ENCODE data around the gene AP3D1. TPM values are rescaled to one million over a fixed set of nuclear protein-coding genes. Genes with fewer than 3 reads are reported as not detected.
A peak's percentile ranks its signal among the peaks of the same experiment; 100 is the strongest.

AP3D1 gene
- total RNA-seq, 1 donor from 2014 or later, result 127 TPM

GRCh38 chr19:2050991-2051772, 100.2 kb downstream of the AP3D1 start, which contains the start of gene MKNK2:
Gene MKNK2, minus strand, starts transcription at chr19:2051244. Its CDS starts 393 bp downstream, at chr19:2050851.
- peak; percentile 99 for DNase-seq (ENCODE audit: low spot score)

Other genes with a start within 250 kb of the AP3D1 start
- 6.1 TPM for gene ADAT3, start 246.2 kb downstream of the AP3D1 start, total RNA-seq
- 48.4 TPM for gene SCAMP4, start 246.2 kb downstream of the AP3D1 start, total RNA-seq
- gene CSNK1G2, start 210.4 kb downstream of the AP3D1 start, total RNA-seq, result 53.4 TPM
- gene BTBD2, start 135.9 kb downstream of the AP3D1 start, total RNA-seq, result 61.4 TPM
- 240 TPM for gene MKNK2, start 100.3 kb downstream of the AP3D1 start, total RNA-seq
- 79.4 TPM for gene MOB3A, start 55.2 kb downstream of the AP3D1 start, total RNA-seq
- gene IZUMO4, start 54.7 kb downstream of the AP3D1 start, total RNA-seq, result 2.4 TPM
- gene DOT1L, start 12.4 kb upstream of the AP3D1 start, total RNA-seq, result 34.0 TPM
- gene PLEKHJ1, start 84.8 kb upstream of the AP3D1 start, total RNA-seq, result 46.4 TPM
- gene SF3A2, start 85.3 kb upstream of the AP3D1 start, total RNA-seq, result 46.2 TPM
- 0.93 TPM for gene AMH, start 97.8 kb upstream of the AP3D1 start, total RNA-seq
- not detected for gene JSRP1, start 104.9 kb upstream of the AP3D1 start, total RNA-seq
- 2.6 TPM for gene PEAK3, start 130.6 kb upstream of the AP3D1 start, total RNA-seq
- gene LINGO3, start 156.6 kb upstream of the AP3D1 start, total RNA-seq, result not detected
- gene LSM7, start 177.0 kb upstream of the AP3D1 start, total RNA-seq, result 49.6 TPM
- 37.8 TPM for gene SPPL2B, start 177.1 kb upstream of the AP3D1 start, total RNA-seq
- not detected for gene TMPRSS9, start 208.7 kb upstream of the AP3D1 start, total RNA-seq

All from mesenteric fat pad (tissue), 1 donor.